ENCODE data around the gene MAPK14.

- no peak for TF ChIP-seq CTCF (conservative IDR thresholded peaks at IDR 0.05; ENCODE audit: low read depth, low read length)
- TF ChIP-seq EZH2 (IDR thresholded peaks at IDR 0.05; ENCODE audit: low read length, unreplicated experiment): no peak
- no peak for TF ChIP-seq EZH2phosphoT487 (IDR thresholded peaks at IDR 0.05; ENCODE audit: borderline replicate concordance, low read length)
These were observed 126.7 kb downstream of the MAPK14 start for GRCh38 chr6:36154286-36154685.

All from PC-3 (cell line).